ENCODE measurements around the gene SYDE1. TPM values are rescaled to one million over a fixed set of nuclear protein-coding genes. Genes with fewer than 3 reads are reported as not detected.
A peak's percentile ranks its signal among the peaks of the same experiment; 100 is the strongest.

The SYDE1 gene
- total RNA-seq, 1 donor from 2014 or later: 31.7 TPM

DNA sequence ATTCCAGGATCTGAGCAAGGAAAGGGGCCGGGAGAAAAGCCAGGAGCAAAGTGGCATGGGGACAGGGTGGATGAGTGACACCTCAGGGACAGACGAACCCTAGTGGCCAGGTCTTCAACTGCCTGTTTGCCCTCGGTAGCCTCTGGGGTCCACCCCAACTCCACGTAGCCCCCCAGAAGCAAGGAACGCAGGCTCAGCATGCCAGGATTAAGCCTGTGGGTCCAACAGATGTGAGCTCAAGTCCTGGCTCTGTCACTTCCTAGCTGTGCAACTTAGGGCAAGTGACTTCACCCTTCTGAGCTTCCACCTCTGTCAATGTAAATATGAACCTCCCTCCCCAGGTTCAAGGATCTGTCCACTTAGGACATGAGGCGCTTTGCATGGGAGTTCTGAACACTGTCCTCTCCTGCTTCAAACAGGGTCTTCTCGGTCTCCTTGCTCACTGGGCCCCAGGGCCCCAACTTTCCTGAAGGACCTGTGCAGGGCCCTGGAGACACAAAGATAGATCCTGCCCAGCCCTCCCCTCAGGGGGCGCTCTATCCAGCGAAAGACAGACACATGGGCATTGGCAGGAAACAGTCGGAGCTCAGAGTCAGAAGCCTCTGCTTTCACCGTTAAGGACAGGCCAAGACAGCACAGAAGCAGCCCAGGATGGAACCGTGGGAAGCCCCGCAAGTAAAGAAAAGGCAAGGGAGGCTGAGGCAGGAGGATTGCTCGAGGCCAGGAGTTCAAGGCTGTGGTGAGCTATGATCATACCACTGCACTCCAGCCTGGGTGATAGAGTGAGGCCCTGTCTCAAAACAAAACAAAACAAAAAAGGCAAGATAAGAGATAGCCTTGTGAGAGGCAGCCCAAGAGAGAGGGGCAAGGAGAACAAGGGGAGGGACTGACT, 13.2 kb downstream of the SYDE1 start:
- no peak overlapping the region for H3K4me3 ChIP-seq (ENCODE audit: low read depth, low read length)
- peak; percentile 23 for TF ChIP-seq CTCF (conservative IDR thresholded peaks at IDR 0.05; ENCODE audit: low read depth, low read length)
- DNase-seq (ENCODE audit: low read depth): no peak

DNA sequence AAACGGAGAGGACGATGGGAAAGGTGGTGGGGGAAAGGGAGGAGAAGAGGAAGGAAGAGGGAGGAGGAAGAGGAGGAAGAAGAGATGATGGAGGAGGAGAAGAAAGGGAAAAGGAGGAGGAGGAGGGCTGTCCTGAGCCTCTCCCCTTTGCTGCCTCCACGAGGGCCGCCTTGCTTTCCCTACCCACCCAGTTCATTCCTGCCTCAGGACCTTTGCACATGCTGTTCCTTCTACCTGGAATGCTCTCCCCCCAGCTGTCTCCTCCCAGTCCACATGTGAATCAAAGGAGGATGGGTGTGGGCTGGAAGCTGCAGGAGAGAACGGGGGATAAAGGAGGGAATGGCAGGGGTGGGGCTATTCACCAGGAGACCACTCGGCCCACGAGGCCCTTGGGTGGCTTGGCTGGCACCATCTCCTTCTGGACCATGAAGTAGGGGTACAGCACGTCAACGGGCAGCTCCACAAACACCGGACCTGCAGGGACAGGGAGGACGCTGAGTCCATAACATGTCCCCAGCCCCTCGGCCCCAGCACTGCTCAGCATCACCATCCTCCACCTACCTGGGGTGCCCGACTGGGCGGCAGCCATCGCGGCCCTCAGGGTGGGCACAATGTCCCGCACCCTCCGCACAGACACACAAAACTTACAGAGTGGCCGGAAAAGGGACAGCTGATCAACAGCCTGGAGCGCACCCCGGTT, 15.3 kb downstream of the SYDE1 start:
- no peak for TF ChIP-seq CTCF (conservative IDR thresholded peaks at IDR 0.05; ENCODE audit: low read depth, low read length)
- no peak for DNase-seq (ENCODE audit: low read depth)
- no peak overlapping the region for H3K4me3 ChIP-seq (ENCODE audit: low read depth, low read length)

DNA sequence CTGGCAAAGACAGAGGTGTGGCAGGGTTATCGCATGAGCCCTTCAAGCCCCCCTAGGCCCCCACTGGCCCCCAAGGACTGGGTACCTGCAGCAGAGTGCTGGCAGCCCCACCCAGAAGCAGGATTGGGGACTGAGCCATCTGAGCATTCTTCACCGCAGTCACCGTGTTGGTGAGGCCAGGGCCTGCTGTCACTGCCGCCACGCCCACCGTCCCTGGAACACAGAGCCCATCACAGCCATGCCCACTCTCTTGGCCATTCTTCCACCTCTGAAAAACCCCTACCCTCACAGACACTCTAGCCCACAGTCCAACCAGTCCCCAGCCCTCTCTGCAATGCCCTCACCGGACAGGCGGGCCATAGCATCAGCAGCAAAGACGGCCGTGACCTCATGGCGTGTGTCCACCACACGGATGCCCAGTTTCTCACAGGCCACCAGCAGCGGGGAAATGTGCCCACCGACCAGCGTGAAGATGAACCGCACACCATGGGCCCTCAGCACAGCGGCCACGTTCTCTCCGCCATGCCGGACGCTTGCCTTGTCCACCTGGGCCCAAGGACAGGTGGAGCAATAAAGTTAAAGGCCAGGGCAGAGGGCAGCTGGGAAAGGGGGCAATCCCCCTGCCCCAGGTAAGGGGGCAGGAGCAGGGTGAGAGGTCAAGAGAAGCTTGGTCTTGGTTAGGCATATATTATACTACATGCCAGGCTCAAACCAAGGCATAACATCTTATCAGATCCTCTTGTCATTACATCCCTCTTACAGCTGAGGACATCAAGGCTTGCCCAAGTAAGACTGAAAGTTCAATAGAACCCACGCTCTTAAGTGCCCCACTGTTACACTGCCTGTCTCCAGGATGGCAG, 16.1 kb downstream of the SYDE1 start:
- TF ChIP-seq CTCF (conservative IDR thresholded peaks at IDR 0.05; ENCODE audit: low read depth, low read length): no peak
- DNase-seq (ENCODE audit: low read depth): no peak
- H3K4me3 ChIP-seq (ENCODE audit: low read depth, low read length): no peak overlapping the region

DNA sequence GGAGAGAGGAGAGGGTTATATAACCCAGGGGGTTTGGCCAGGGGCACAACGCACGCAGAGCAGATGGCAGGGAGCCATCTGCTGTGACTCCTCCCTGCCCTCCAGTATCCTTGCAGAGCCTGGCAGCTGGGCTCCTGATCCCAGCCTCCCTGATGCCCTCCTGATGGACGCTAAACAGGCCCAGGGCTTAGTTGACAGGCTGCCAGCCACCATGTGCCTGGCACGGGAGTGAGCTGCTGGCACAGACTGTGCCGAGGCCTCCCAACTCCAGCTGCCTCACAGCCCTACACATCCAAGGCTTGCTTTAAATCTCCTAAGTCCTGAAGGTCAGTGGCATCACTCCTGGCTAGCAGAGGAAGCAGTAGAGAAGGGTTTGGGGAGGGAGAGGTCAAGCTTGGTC, 16.7 kb downstream of the SYDE1 start:
- no peak for TF ChIP-seq CTCF (conservative IDR thresholded peaks at IDR 0.05; ENCODE audit: low read depth, low read length)
- H3K4me3 ChIP-seq (ENCODE audit: low read depth, low read length): peak overlapping the region; percentile 97
- DNase-seq (ENCODE audit: low read depth): no peak

GRCh38 chr19:15124572-15125231, 17.5 kb downstream of the SYDE1 start:
- no peak for TF ChIP-seq CTCF (conservative IDR thresholded peaks at IDR 0.05; ENCODE audit: low read depth, low read length)
- H3K4me3 ChIP-seq (ENCODE audit: low read depth, low read length): peak overlapping the region; percentile 97
- no peak for DNase-seq (ENCODE audit: low read depth)

Measured in epithelial cell of proximal tubule (primary cell).